Neural cell (in vitro differentiated cells): Measurements from ENCODE around the gene SH3PXD2B. TPM values are rescaled to one million over a fixed set of nuclear protein-coding genes. Genes with fewer than 3 reads are reported as not detected.

Experiments
- H2AFZ ChIP-seq: fragments of 200-600, 300-800 bp; sonication (generic), shearing (Covaris generic); 2 replicates; pipeline ENCODE4 v1.6.0; 2014; ENCODE audit warnings: low read depth, mild to moderate bottlenecking, antibody characterized with exemption, low read length, moderate library complexity
- H3F3A ChIP-seq: fragments of 200-600 bp; shearing (Covaris generic); 2 replicates; pipeline ENCODE4 v1.6.1; 2016; ENCODE audit warnings: mild to moderate bottlenecking, moderate library complexity, mixed read lengths, antibody characterized with exemption, low read length; ENCODE audit not compliant: insufficient read depth, poor library complexity, severe bottlenecking
- H3K27ac ChIP-seq: fragments of 200-600, 300-800 bp; sonication (generic), shearing (Covaris generic); 2 replicates; pipeline ENCODE4 v1.5.1; 2014; ENCODE audit warnings: mild to moderate bottlenecking, low read length, moderate library complexity
- H3K27me3 ChIP-seq: fragments of 300-800, 200-600 bp; sonication (generic), shearing (Covaris generic); 2 replicates; pipeline ENCODE4 v1.6.0; 2014; ENCODE audit warnings: mild to moderate bottlenecking, low read depth, low read length, moderate library complexity; ENCODE audit not compliant: insufficient read depth
- H3K36me3 ChIP-seq: fragments of 300-800, 200-600 bp; sonication (generic), shearing (Covaris generic); 2 replicates; pipeline ENCODE4 v1.5.1; 2014; ENCODE audit warnings: mild to moderate bottlenecking, antibody characterized with exemption, low read length, moderate library complexity; ENCODE audit not compliant: insufficient read depth
- H3K4me2 ChIP-seq: fragments of 300-800, 200-600 bp; sonication (generic), shearing (Covaris generic); 2 replicates; pipeline ENCODE4 v1.6.0; 2014; ENCODE audit warnings: mild to moderate bottlenecking, low read length
- H3K4me3 ChIP-seq: fragments of 300-800, 200-600 bp; sonication (generic), shearing (Covaris generic); 2 replicates; pipeline ENCODE4 v1.5.1; 2014; ENCODE audit warnings: mild to moderate bottlenecking, low read length, moderate library complexity
- H3K79me2 ChIP-seq: fragments of 200-600 bp; shearing (Covaris generic); replicated peaks from 2 replicates; pipeline ENCODE4 v1.6.0; 2014; ENCODE audit warnings: mild to moderate bottlenecking, low read length, moderate library complexity; ENCODE audit not compliant: insufficient read depth
- H3K9ac ChIP-seq: fragments of 300-800, 200-600 bp; sonication (generic), shearing (Covaris generic); 2 replicates; pipeline ENCODE4 v1.6.1; 2016; ENCODE audit warnings: mild to moderate bottlenecking, low read length, mixed read lengths
- H3K9me2 ChIP-seq: fragments of 200-600 bp; shearing (Covaris generic); 2 replicates; pipeline ENCODE4 v1.6.1; 2016; ENCODE audit warnings: mild to moderate bottlenecking, low read length, mixed read lengths; ENCODE audit not compliant: insufficient read depth
- H3K9me3 ChIP-seq: fragments of 200-600, 300-800 bp; sonication (generic), shearing (Covaris generic); 2 replicates; pipeline ENCODE4 v1.6.1; 2016; ENCODE audit warnings: mild to moderate bottlenecking, mixed run types, low read length, moderate library complexity, mixed read lengths
- H4K20me1 ChIP-seq: fragments of 200-600 bp; shearing (Covaris generic); 2 replicates; pipeline ENCODE4 v1.6.1; 2016; ENCODE audit warnings: mild to moderate bottlenecking, mixed run types; ENCODE audit not compliant: insufficient read depth
- CTCF ChIP-seq: fragments of 450-650 bp; IDR thresholded peaks from 2 replicates; pipeline ENCODE4 v1.5.1; 2014; ENCODE audit warnings: antibody characterized with exemption, mild to moderate bottlenecking, moderate library complexity; ENCODE audit not compliant: poor library complexity, severe bottlenecking
- EP300 ChIP-seq: fragments of 450-650 bp; conservative IDR thresholded peaks from 2 replicates; pipeline ENCODE4 v1.6.1; 2014; ENCODE audit warnings: antibody characterized with exemption, mild to moderate bottlenecking, moderate library complexity; ENCODE audit not compliant: poor library complexity, severe bottlenecking
- EZH2 ChIP-seq: fragments of 200-600, 300-800 bp; shearing (Covaris generic), sonication (generic); IDR thresholded peaks from 2 replicates; pipeline ENCODE4 v1.6.1; 2014; ENCODE audit warnings: antibody characterized with exemption, low read length, borderline replicate concordance, mild to moderate bottlenecking; ENCODE audit not compliant: insufficient read depth, poor library complexity, severe bottlenecking
- MXI1 ChIP-seq: fragments of 450-650 bp; conservative IDR thresholded peaks from 2 replicates; pipeline ENCODE4 v1.6.1; 2014; ENCODE audit warnings: antibody characterized with exemption, mild to moderate bottlenecking; ENCODE audit not compliant: poor library complexity, severe bottlenecking
- POLR2AphosphoS5 ChIP-seq: IDR thresholded peaks from 2 replicates; pipeline ENCODE4 v1.6.1; 2012
- RAD21 ChIP-seq: fragments of 450-650 bp; conservative IDR thresholded peaks from 2 replicates; pipeline ENCODE4 v1.6.1; 2014; ENCODE audit warnings: antibody characterized with exemption, mild to moderate bottlenecking, moderate library complexity
- REST ChIP-seq: IDR thresholded peaks from 2 replicates; pipeline ENCODE4 v1.6.1; 2012; ENCODE audit warnings: borderline replicate concordance
- SMC3 ChIP-seq: fragments of 450-650 bp; conservative IDR thresholded peaks from 2 replicates; pipeline ENCODE4 v1.6.1; 2014; ENCODE audit warnings: antibody characterized with exemption, mild to moderate bottlenecking, moderate library complexity; ENCODE audit not compliant: poor library complexity
- TAF1 ChIP-seq: IDR thresholded peaks from 2 replicates; pipeline ENCODE4 v1.6.1; 2012; ENCODE audit warnings: low read depth
- polyA plus RNA-seq: library from polyadenylated mRNA; depleted of rRNA; stranded (reverse); fragments of >200 nt; gene quantifications from 2 replicates; pipeline ENCODE4 v1.2.3, GENCODE V29; 2014

Gene SH3PXD2B
- polyA plus RNA-seq, 1 donor from 2014 or later = 11.7 TPM

GRCh38 chr5:172348084-172348483 is 106.2 kb downstream of the SH3PXD2B start:
- H3K27ac ChIP-seq = no peak overlapping the region
- no peak overlapping the region for H3K9ac ChIP-seq
- peaks cover 14% of the 10 kb centered on the region for H3K36me3 ChIP-seq

GRCh38 chr5:172347496-172348052 is 106.8 kb downstream of the SH3PXD2B start:
- H3K4me2 ChIP-seq = no peak overlapping the region
- H3K9me3 ChIP-seq = no peaks in the 10 kb centered on the region
- H2AFZ ChIP-seq = no peak overlapping the region
- TF ChIP-seq EZH2 = no peak
- TF ChIP-seq CTCF = no peak
- TF ChIP-seq SMC3 = no peak
- no peak for TF ChIP-seq RAD21
- no peak for TF ChIP-seq REST
- TF ChIP-seq TAF1 = no peak
- no peak for TF ChIP-seq POLR2AphosphoS5
- no peak for TF ChIP-seq MXI1
- no peak for TF ChIP-seq EP300
- H3F3A ChIP-seq = no peaks in the 10 kb centered on the region
- H3K79me2 ChIP-seq = no peaks in the 10 kb centered on the region
- no peak overlapping the region for H3K4me3 ChIP-seq
- no peak overlapping the region for H3K27ac ChIP-seq
- H3K9ac ChIP-seq = no peak overlapping the region
- H3K27me3 ChIP-seq = no peaks in the 10 kb centered on the region
- H4K20me1 ChIP-seq = no peaks in the 10 kb centered on the region
- H3K36me3 ChIP-seq = peaks cover 14% of the 10 kb centered on the region
- no peaks in the 10 kb centered on the region for H3K9me2 ChIP-seq

More at GRCh38 chr5:172348084-172348483, 106.2 kb downstream of the SH3PXD2B start:
- H3F3A ChIP-seq = no peaks in the 10 kb centered on the region
- H3K9me2 ChIP-seq = no peaks in the 10 kb centered on the region
- no peak overlapping the region for H3K4me2 ChIP-seq
- H3K9me3 ChIP-seq = no peaks in the 10 kb centered on the region
- TF ChIP-seq SMC3 (no peak), EZH2 (no peak), CTCF (no peak)
- no peak overlapping the region for H3K4me3 ChIP-seq
- no peak overlapping the region for H2AFZ ChIP-seq
- H4K20me1 ChIP-seq = no peaks in the 10 kb centered on the region
- no peaks in the 10 kb centered on the region for H3K27me3 ChIP-seq
- no peaks in the 10 kb centered on the region for H3K79me2 ChIP-seq
